Tibial artery (tissue), 4 donors: ENCODE measurements around the gene ALOX5.

Experiments used
- DNase-seq, 2 donors: peaks; one replicate each; pipeline ENCODE4 v3.0.0-alpha.2; 2019
- H3K27ac ChIP-seq, 2 donors: fragments of 200-600 bp; sonication (generic) in 1 of 2; 1 replicate in 1 of 2; 2 replicates in 1 of 2; pipeline ENCODE4 v1.5.1; 2018 to 2019; ENCODE audit warnings: mild to moderate bottlenecking in 1 of 2
- H3K27me3 ChIP-seq, 2 donors: fragments of 200-600 bp; sonication (generic) in 1 of 2; one replicate each; pipeline versions ENCODE4 v1.5.1 to v1.6.0; 2016 to 2019
- H3K36me3 ChIP-seq, 3 donors: fragments of 200-600 bp; sonication (generic) in 2 of 3; one replicate each; pipeline ENCODE4 v1.5.1; 2016 to 2019; ENCODE audit warnings: mild to moderate bottlenecking in 2 of 3
- H3K4me1 ChIP-seq, 4 donors: fragments of 200-600 bp; sonication (generic) in 2 of 4; 1 replicate in 3 of 4; 2 replicates in 1 of 4; pipeline ENCODE4 v1.5.1; 2016 to 2019
- H3K4me3 ChIP-seq, 2 donors: fragments of 200-600 bp; sonication (generic) in 1 of 2; 1 replicate in 1 of 2; 2 replicates in 1 of 2; pipeline ENCODE4 v1.5.1; 2018 to 2019; ENCODE audit warnings: mild to moderate bottlenecking in 2 of 2
- H3K9me3 ChIP-seq, 3 donors: fragments of 200-600 bp; sonication (generic) in 1 of 3; one replicate each; pipeline ENCODE4 v1.5.1; 2016 to 2019
- intact Hi-C: fragments of 100-400 bp; cut with DNase I; formaldehyde crosslinking; loops from one replicate; pipeline ENCODE4 v1.15.0; 2023; ENCODE audit warnings: low total_unique reads
- TF ChIP-seq, protein P1 (sequence below), 2 experiments: fragments of 200-600 bp in 1 of 2; fragments of 450-650 bp in 1 of 2; IDR thresholded peaks; one replicate each; pipeline ENCODE4 v1.5.1; 2017 to 2019; ENCODE audit warnings: antibody characterized with exemption in 2 of 2, mild to moderate bottlenecking in 1 of 2, moderate library complexity in 1 of 2

The ALOX5 gene

DNA sequence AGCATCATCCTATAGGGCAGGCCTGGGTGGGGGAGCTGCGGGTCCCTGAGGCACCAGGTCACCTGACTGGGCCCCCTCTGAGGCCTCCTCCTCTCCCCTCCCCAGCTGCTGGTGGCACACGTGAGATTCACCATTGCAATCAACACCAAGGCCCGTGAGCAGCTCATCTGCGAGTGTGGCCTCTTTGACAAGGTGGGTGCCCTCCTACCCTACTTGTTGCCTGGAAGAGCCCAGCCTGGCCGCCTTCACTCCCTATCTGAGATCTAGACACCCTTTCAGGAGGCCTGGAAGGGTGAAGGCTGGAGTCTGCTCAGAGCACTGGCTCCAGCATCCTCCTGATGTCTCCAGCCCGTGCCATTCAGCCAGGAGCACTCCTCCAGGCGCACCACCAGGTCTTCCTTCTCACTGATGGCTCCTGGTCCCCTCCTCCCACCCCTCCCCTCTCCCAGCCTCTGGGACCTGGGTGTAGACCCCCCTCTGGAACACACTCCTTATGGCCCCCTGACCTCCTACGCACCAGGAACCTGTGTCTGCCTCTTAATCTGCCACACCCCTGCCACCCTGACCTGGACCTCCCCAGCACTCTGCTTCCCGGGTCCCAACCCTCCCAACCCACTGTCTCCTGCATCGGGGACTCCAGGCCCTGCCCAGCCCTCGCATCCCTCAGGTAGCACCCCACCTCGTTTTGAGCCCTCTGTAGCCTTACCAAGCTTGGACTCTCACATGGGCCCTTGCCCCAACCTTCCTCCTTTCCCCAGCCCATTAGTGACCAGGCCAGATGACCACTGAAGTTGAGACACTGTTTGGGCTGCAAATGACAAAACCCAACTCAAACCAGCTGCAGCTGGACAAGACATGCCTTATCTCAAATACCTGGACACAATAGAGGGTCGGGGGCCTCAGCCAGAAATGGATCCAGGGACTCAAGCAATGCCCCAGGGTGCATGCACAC, 67.5 kb downstream of the ALOX5 start:
- Histone ChIP-seq H3K36me3 (no peaks in the 10 kb centered on the region), H3K4me3 (no peak overlapping the region), H3K27ac (no peak overlapping the region), H3K9me3 (no peaks in the 10 kb centered on the region), H3K4me1 (no peaks in the 10 kb centered on the region), H3K27me3 (peaks cover 0 to 14% of the 10 kb centered on the region in 2 donors)
- intact Hi-C loops = no loop called here
- no peak for DNase-seq
- TF ChIP-seq, protein P1, sequence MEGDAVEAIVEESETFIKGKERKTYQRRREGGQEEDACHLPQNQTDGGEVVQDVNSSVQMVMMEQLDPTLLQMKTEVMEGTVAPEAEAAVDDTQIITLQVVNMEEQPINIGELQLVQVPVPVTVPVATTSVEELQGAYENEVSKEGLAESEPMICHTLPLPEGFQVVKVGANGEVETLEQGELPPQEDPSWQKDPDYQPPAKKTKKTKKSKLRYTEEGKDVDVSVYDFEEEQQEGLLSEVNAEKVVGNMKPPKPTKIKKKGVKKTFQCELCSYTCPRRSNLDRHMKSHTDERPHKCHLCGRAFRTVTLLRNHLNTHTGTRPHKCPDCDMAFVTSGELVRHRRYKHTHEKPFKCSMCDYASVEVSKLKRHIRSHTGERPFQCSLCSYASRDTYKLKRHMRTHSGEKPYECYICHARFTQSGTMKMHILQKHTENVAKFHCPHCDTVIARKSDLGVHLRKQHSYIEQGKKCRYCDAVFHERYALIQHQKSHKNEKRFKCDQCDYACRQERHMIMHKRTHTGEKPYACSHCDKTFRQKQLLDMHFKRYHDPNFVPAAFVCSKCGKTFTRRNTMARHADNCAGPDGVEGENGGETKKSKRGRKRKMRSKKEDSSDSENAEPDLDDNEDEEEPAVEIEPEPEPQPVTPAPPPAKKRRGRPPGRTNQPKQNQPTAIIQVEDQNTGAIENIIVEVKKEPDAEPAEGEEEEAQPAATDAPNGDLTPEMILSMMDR (IDR thresholded peaks at IDR 0.05) = no peak

DNA sequence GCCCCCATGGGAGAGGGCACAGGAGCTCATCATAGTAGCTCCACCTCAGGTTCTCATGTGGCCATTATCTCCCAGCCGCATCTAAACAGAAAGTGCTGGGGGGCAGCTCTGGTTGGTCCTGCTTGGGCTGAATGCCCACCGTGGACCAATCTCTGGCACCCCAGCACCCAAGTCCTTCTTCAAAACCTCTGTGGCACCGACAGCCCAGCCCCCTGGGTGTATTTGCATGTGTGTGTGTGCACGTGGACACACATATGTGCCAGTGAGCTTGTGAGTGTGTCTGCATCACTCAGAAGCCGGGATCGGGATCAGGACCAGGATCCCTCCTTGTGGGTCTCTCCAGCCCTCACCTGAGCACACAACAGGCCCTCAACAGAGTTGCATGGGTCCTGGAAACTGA, 68.2 kb downstream of the ALOX5 start:
- Histone ChIP-seq H3K4me1 (no peaks in the 10 kb centered on the region), H3K36me3 (no peaks in the 10 kb centered on the region), H3K4me3 (no peak overlapping the region), H3K27ac (no peak overlapping the region), H3K9me3 (no peaks in the 10 kb centered on the region), H3K27me3 (peaks cover 0 to 14% of the 10 kb centered on the region in 2 donors)
- intact Hi-C loops = no loop called here
- TF ChIP-seq, protein P1 (IDR thresholded peaks at IDR 0.05) = no peak
- no peak for DNase-seq

DNA sequence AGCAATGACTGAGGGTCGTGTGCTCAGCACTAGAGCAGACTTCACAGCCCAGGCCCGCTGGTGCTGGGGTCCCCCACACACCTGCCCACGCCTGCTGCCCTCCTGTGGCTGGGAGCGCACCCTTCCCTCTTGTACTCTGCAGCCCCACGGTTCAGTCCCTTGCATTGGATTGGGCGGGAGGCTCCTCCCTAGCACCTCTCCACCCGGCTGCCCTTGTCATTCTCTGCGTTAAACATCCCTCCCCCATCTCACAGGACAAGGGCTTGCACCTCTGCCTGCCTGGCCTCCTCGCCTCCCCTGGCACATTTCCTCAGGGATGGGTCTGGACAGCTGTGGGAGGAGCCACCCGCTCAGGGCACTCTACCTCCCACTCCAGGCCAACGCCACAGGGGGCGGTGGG, 68.6 kb downstream of the ALOX5 start:
- Histone ChIP-seq H3K27ac (no peak overlapping the region), H3K4me1 (no peaks in the 10 kb centered on the region), H3K36me3 (no peaks in the 10 kb centered on the region), H3K4me3 (no peak overlapping the region), H3K27me3 (peaks cover 0 to 14% of the 10 kb centered on the region in 2 donors), H3K9me3 (no peaks in the 10 kb centered on the region)
- no peak for DNase-seq
- TF ChIP-seq, protein P1 (IDR thresholded peaks at IDR 0.05) = no peak
- intact Hi-C loops = no loop called here

DNA sequence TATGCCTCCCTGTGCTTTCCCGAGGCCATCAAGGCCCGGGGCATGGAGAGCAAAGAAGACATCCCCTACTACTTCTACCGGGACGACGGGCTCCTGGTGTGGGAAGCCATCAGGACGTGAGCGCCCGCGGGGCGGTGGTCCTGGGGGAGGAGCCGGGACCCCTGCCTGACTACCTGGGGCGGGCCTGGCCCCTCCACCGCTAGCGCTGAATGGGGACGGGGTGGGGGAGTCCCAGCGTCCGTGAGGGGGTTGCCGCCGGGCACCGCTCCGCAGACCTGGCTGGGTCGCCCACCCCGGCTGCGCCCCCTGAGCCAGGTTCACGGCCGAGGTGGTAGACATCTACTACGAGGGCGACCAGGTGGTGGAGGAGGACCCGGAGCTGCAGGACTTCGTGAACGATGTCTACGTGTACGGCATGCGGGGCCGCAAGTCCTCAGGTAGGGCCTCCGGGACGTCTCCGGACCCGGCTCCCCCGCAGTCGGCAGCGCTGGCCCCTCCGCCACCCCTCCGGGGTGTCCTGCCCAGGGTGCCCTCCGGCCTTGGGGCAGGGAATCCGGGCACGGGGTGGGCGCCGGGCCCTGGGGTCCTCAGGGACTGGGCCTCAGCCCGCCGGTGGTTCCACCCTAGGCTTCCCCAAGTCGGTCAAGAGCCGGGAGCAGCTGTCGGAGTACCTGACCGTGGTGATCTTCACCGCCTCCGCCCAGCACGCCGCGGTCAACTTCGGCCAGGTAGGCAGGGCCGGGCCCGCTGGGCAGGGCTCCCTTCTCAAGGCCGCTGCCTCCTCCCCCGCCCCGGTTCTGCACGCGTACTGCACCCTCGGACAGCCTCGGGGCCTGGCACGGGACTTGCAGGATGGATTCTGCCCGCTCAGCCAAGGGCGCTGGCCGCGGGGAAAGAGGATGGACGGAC, 69.3 kb downstream of the ALOX5 start:
- no peak overlapping the region for H3K27ac ChIP-seq
- no peak for DNase-seq
- no peaks in the 10 kb centered on the region for H3K36me3 ChIP-seq
- peaks cover 0 to 14% of the 10 kb centered on the region in 2 donors for H3K27me3 ChIP-seq
- intact Hi-C loops = no loop called here
- no peaks in the 10 kb centered on the region for H3K9me3 ChIP-seq
- no peaks in the 10 kb centered on the region for H3K4me1 ChIP-seq
- H3K4me3 ChIP-seq = no peak overlapping the region
- TF ChIP-seq, protein P1 (IDR thresholded peaks at IDR 0.05) = no peak

GRCh38 chr10:45444022-45444421, 70.0 kb downstream of the ALOX5 start:
- no peaks in the 10 kb centered on the region for H3K36me3 ChIP-seq
- no peak overlapping the region for H3K4me3 ChIP-seq
- peaks cover 0 to 14% of the 10 kb centered on the region in 2 donors for H3K27me3 ChIP-seq
- no peak overlapping the region for H3K27ac ChIP-seq
- DNase-seq = no peak
- H3K9me3 ChIP-seq = no peaks in the 10 kb centered on the region
- intact Hi-C loops = no loop called here
- TF ChIP-seq, protein P1 (IDR thresholded peaks at IDR 0.05) = no peak
- H3K4me1 ChIP-seq = no peaks in the 10 kb centered on the region
